Measurements from ENCODE around the gene MROH9.

MROH9 gene

GRCh38 chr1:171084091-171084490 is 148.8 kb downstream of the MROH9 start:
- TF ChIP-seq, protein P1, sequence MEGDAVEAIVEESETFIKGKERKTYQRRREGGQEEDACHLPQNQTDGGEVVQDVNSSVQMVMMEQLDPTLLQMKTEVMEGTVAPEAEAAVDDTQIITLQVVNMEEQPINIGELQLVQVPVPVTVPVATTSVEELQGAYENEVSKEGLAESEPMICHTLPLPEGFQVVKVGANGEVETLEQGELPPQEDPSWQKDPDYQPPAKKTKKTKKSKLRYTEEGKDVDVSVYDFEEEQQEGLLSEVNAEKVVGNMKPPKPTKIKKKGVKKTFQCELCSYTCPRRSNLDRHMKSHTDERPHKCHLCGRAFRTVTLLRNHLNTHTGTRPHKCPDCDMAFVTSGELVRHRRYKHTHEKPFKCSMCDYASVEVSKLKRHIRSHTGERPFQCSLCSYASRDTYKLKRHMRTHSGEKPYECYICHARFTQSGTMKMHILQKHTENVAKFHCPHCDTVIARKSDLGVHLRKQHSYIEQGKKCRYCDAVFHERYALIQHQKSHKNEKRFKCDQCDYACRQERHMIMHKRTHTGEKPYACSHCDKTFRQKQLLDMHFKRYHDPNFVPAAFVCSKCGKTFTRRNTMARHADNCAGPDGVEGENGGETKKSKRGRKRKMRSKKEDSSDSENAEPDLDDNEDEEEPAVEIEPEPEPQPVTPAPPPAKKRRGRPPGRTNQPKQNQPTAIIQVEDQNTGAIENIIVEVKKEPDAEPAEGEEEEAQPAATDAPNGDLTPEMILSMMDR (IDR thresholded peaks at IDR 0.05; ENCODE audit: insufficient read depth, low read length, poor library complexity, severe bottlenecking) = no peak
- no peak for DNase-seq (ENCODE audit: extremely low read depth, insufficient read length)
- Histone ChIP-seq H3K36me3 (ENCODE audit: control insufficient read depth, insufficient read depth, low read length) (no peaks in the 10 kb centered on the region), H3K4me3 (replicated peaks; ENCODE audit: low read depth, low read length) (no peak overlapping the region), H3K27me3 (replicated peaks; ENCODE audit: control insufficient read depth, insufficient read depth, low read length) (peaks cover 1% of the 10 kb centered on the region)

- Histone ChIP-seq H3K27me3 (replicated peaks; ENCODE audit: control insufficient read depth, insufficient read depth, low read length) (peaks cover 1% of the 10 kb centered on the region), H3K4me3 (replicated peaks; ENCODE audit: low read depth, low read length) (no peak overlapping the region), H3K36me3 (ENCODE audit: control insufficient read depth, insufficient read depth, low read length) (no peaks in the 10 kb centered on the region)
- TF ChIP-seq, protein P1 (IDR thresholded peaks at IDR 0.05; ENCODE audit: insufficient read depth, low read length, poor library complexity, severe bottlenecking) = no peak
- no peak for DNase-seq (ENCODE audit: extremely low read depth, insufficient read length)
These were observed 149.5 kb downstream of the MROH9 start for GRCh38 chr1:171084870-171085269.

GRCh38 chr1:171087896-171088295 is 152.6 kb downstream of the MROH9 start:
- TF ChIP-seq, protein P1 (IDR thresholded peaks at IDR 0.05; ENCODE audit: insufficient read depth, low read length, poor library complexity, severe bottlenecking) = no peak
- H3K36me3 ChIP-seq (ENCODE audit: control insufficient read depth, insufficient read depth, low read length) = no peaks in the 10 kb centered on the region
- DNase-seq (ENCODE audit: extremely low read depth, insufficient read length) = no peak
- no peak overlapping the region for H3K4me3 ChIP-seq (replicated peaks; ENCODE audit: low read depth, low read length)
- H3K27me3 ChIP-seq (replicated peaks; ENCODE audit: control insufficient read depth, insufficient read depth, low read length) = peaks cover 1% of the 10 kb centered on the region

GRCh38 chr1:171090604-171091003 is 155.3 kb downstream of the MROH9 start, which contains the start of gene FMO3:
Gene FMO3 (plus strand): TSS chr1:171090905. CDS start chr1:171092659, 1,754 bp downstream.
- H3K36me3 ChIP-seq (ENCODE audit: control insufficient read depth, insufficient read depth, low read length) = no peaks in the 10 kb centered on the region
- no peak for DNase-seq (ENCODE audit: extremely low read depth, insufficient read length)
- H3K4me3 ChIP-seq (replicated peaks; ENCODE audit: low read depth, low read length) = no peak within 1 kb of the TSS
- TF ChIP-seq, protein P1 (IDR thresholded peaks at IDR 0.05; ENCODE audit: insufficient read depth, low read length, poor library complexity, severe bottlenecking) = no peak
- no peaks in the 10 kb centered on the region for H3K27me3 ChIP-seq (replicated peaks; ENCODE audit: control insufficient read depth, insufficient read depth, low read length)

GRCh38 chr1:171103862-171104261 is 168.5 kb downstream of the MROH9 start:
- H3K36me3 ChIP-seq (ENCODE audit: control insufficient read depth, insufficient read depth, low read length) = no peaks in the 10 kb centered on the region
- no peak overlapping the region for H3K4me3 ChIP-seq (replicated peaks; ENCODE audit: low read depth, low read length)
- H3K27me3 ChIP-seq (replicated peaks; ENCODE audit: control insufficient read depth, insufficient read depth, low read length) = no peaks in the 10 kb centered on the region
- DNase-seq (ENCODE audit: extremely low read depth, insufficient read length) = no peak
- TF ChIP-seq, protein P1 (IDR thresholded peaks at IDR 0.05; ENCODE audit: insufficient read depth, low read length, poor library complexity, severe bottlenecking) = no peak
